DND-41 (cell line): ENCODE data around the gene TVP23C.

Experiments
- EZH2 ChIP-seq: IDR thresholded peaks from 3 replicates; pipeline ENCODE4 v1.6.1; 2012; ENCODE audit warnings: borderline replicate concordance, low read depth, mild to moderate bottlenecking, moderate library complexity, low read length, inconsistent platforms; ENCODE audit not compliant: severe bottlenecking
- TF ChIP-seq, protein P1 (sequence below): IDR thresholded peaks from 2 replicates; pipeline ENCODE4 v1.5.1; 2012; ENCODE audit warnings: borderline replicate concordance, low read length, moderate library complexity, mild to moderate bottlenecking; ENCODE audit not compliant: poor library complexity, severe bottlenecking; ENCODE audit errors: extremely low read depth

DNA sequence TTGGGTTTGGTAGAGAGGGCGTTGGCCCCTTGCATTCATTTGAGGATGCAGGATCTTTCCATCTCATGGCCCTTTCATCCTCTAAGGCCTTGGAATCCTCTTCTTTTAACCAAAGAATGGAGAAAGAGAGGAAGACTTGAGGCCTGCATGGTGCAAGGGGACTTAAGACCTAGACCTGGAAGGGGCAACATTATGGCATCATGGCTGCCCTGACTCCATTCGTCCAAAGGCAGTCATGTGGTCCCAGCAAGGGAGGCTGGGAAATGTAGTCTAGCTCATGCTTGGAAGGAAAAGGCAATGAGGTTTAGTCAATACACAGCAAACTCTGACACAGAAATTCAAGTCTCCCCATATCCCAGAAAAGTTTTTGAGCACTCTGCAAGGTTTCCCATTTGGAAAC, 65.2 kb downstream of the TVP23C start:
- TF ChIP-seq, protein P1, sequence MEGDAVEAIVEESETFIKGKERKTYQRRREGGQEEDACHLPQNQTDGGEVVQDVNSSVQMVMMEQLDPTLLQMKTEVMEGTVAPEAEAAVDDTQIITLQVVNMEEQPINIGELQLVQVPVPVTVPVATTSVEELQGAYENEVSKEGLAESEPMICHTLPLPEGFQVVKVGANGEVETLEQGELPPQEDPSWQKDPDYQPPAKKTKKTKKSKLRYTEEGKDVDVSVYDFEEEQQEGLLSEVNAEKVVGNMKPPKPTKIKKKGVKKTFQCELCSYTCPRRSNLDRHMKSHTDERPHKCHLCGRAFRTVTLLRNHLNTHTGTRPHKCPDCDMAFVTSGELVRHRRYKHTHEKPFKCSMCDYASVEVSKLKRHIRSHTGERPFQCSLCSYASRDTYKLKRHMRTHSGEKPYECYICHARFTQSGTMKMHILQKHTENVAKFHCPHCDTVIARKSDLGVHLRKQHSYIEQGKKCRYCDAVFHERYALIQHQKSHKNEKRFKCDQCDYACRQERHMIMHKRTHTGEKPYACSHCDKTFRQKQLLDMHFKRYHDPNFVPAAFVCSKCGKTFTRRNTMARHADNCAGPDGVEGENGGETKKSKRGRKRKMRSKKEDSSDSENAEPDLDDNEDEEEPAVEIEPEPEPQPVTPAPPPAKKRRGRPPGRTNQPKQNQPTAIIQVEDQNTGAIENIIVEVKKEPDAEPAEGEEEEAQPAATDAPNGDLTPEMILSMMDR, result no peak
- TF ChIP-seq EZH2, result no peak
